SK-N-MC (cell line): ENCODE measurements around the gene MACC1.
"Not testable (repeated sequence)": the region's sequence is repeated elsewhere in the genome, so short reads cannot be mapped to it uniquely, and the experiment has no call there.

ENCODE experiments used
- DNase-seq: peaks from one replicate; pipeline ENCODE4 v3.0.0-alpha.2; 2011; ENCODE audit warnings: low read depth, low spot score
- H3K27ac ChIP-seq: fragments of 200-600 bp; sonication (generic); 2 replicates; pipeline ENCODE4 v1.5.1; 2016; ENCODE audit warnings: mixed run types
- H3K36me3 ChIP-seq: fragments of 200-600 bp; sonication (generic); 2 replicates; pipeline ENCODE4 v1.6.1; 2017; ENCODE audit warnings: antibody characterized with exemption, low read length, mixed read lengths; ENCODE audit not compliant: insufficient read depth
- H3K4me3 ChIP-seq: fragments of 200-600 bp; sonication (generic); 2 replicates; pipeline ENCODE4 v1.5.1; 2016
- H3K9ac ChIP-seq: fragments of 200-600 bp; sonication (generic); 2 replicates; pipeline ENCODE4 v1.8.0; 2017; ENCODE audit warnings: mixed run types, mixed read lengths; ENCODE audit not compliant: insufficient read length
- H3K9me3 ChIP-seq: fragments of 200-600 bp; sonication (generic); 2 replicates; pipeline ENCODE4 v1.6.1; 2017; ENCODE audit warnings: low read depth, mild to moderate bottlenecking, antibody characterized with exemption, low read length, moderate library complexity, mixed read lengths
- EZH2 ChIP-seq: fragments of 200-600 bp; sonication (generic); IDR thresholded peaks from one replicate; pipeline ENCODE4 v1.6.1; 2017; ENCODE audit warnings: antibody characterized with exemption
- FOXP2 ChIP-seq: optimal IDR thresholded peaks from 2 replicates; pipeline ENCODE3; 2011; ENCODE audit warnings: mild to moderate bottlenecking, moderate library complexity; ENCODE audit not compliant: insufficient read depth; ENCODE audit errors: extremely low read length, control extremely low read depth
- POLR2AphosphoS5 ChIP-seq: IDR thresholded peaks from 2 replicates; pipeline ENCODE4 v1.6.1; 2012; ENCODE audit warnings: mild to moderate bottlenecking, low read depth, low read length, borderline replicate concordance

The MACC1 gene

GRCh38 chr7:20194343-20194995 lies 22.7 kb downstream of the MACC1 start:
- Histone ChIP-seq H3K9me3 (no peaks in the 10 kb centered on the region), H3K4me3 (no peak overlapping the region), H3K27ac (no peak overlapping the region), H3K9ac (no peak overlapping the region), H3K36me3 (no peaks in the 10 kb centered on the region)
- no peak for DNase-seq
- TF ChIP-seq EZH2 (no peak), FOXP2 (no peak), POLR2AphosphoS5 (no peak)

- Histone ChIP-seq H3K27ac (no peak overlapping the region), H3K36me3 (no peaks in the 10 kb centered on the region), H3K9me3 (no peaks in the 10 kb centered on the region), H3K4me3 (no peak overlapping the region), H3K9ac (no peak overlapping the region)
- no peak for DNase-seq
- TF ChIP-seq POLR2AphosphoS5 (no peak), EZH2 (no peak), FOXP2 (no peak)
Observed at GRCh38 chr7:20193873-20194272, 23.3 kb downstream of the MACC1 start.

- DNase-seq: no peak
Observed at GRCh38 chr7:20193242-20193777, 23.9 kb downstream of the MACC1 start.

GRCh38 chr7:20191391-20191869 lies 25.8 kb downstream of the MACC1 start:
- TF ChIP-seq POLR2AphosphoS5: no peak
- no peak for DNase-seq
- no peak overlapping the region for H3K9ac ChIP-seq
- no peaks in the 10 kb centered on the region for H3K9me3 ChIP-seq
- H3K27ac ChIP-seq: no peak overlapping the region
- H3K36me3 ChIP-seq: no peaks in the 10 kb centered on the region
- no peak overlapping the region for H3K4me3 ChIP-seq

More at GRCh38 chr7:20193242-20193777, 23.9 kb downstream of the MACC1 start:
- Histone ChIP-seq H3K27ac (no peak overlapping the region), H3K36me3 (no peaks in the 10 kb centered on the region), H3K9me3 (no peaks in the 10 kb centered on the region), H3K4me3 (no peak overlapping the region), H3K9ac (no peak overlapping the region)
- no peak for TF ChIP-seq POLR2AphosphoS5
- TF ChIP-seq FOXP2: no peak
- TF ChIP-seq EZH2: no peak

GRCh38 chr7:20190560-20191390 lies 26.4 kb downstream of the MACC1 start:
- no peak overlapping the region for H3K4me3 ChIP-seq
- H3K27ac ChIP-seq: no peak overlapping the region
- no peak for DNase-seq
- no peak overlapping the region for H3K9ac ChIP-seq
- TF ChIP-seq POLR2AphosphoS5 (no peak), EZH2 (no peak), FOXP2 (no peak)
- H3K36me3 ChIP-seq: no peaks in the 10 kb centered on the region
- no peaks in the 10 kb centered on the region for H3K9me3 ChIP-seq

- DNase-seq: no peak
- no peaks in the 10 kb centered on the region for H3K36me3 ChIP-seq
- no peaks in the 10 kb centered on the region for H3K9me3 ChIP-seq
- H3K27ac ChIP-seq: no peak overlapping the region
- TF ChIP-seq POLR2AphosphoS5: no peak
- no peak for TF ChIP-seq EZH2
- TF ChIP-seq FOXP2: no peak
- no peak overlapping the region for H3K4me3 ChIP-seq
- no peak overlapping the region for H3K9ac ChIP-seq
Observed at GRCh38 chr7:20189852-20190251, 27.3 kb downstream of the MACC1 start.

GRCh38 chr7:20188567-20188966 lies 28.6 kb downstream of the MACC1 start:
- no peak overlapping the region for H3K9ac ChIP-seq
- H3K4me3 ChIP-seq: no peak overlapping the region

GRCh38 chr7:20187850-20188249 lies 29.3 kb downstream of the MACC1 start:
- H3K36me3 ChIP-seq, H3K9me3 ChIP-seq, H3K27ac ChIP-seq, H3K9ac ChIP-seq, H3K4me3 ChIP-seq, DNase-seq: not testable (repeated sequence)

More at GRCh38 chr7:20188567-20188966, 28.6 kb downstream of the MACC1 start:
- no peaks in the 10 kb centered on the region for H3K36me3 ChIP-seq
- no peak overlapping the region for H3K27ac ChIP-seq
- TF ChIP-seq FOXP2 (no peak), EZH2 (no peak), POLR2AphosphoS5 (no peak)
- no peaks in the 10 kb centered on the region for H3K9me3 ChIP-seq
- no peak for DNase-seq

GRCh38 chr7:20185988-20186387 lies 31.2 kb downstream of the MACC1 start:
- Histone ChIP-seq H3K9ac (no peak overlapping the region), H3K4me3 (no peak overlapping the region), H3K9me3 (no peaks in the 10 kb centered on the region), H3K27ac (no peak overlapping the region), H3K36me3 (no peaks in the 10 kb centered on the region)
- TF ChIP-seq EZH2 (no peak), POLR2AphosphoS5 (no peak), FOXP2 (no peak)
- DNase-seq: no peak
